ENCODE data around the gene NUDCD2. TPM values are rescaled to one million over a fixed set of nuclear protein-coding genes. Genes with fewer than 3 reads are reported as not detected.
"Not testable (repeated sequence)": the region's sequence is repeated elsewhere in the genome, so short reads cannot be mapped to it uniquely, and the experiment has no call there.

Gene NUDCD2
- total RNA-seq, 2 experiments from 2014 or later = 36.0 to 39.3 TPM

DNA sequence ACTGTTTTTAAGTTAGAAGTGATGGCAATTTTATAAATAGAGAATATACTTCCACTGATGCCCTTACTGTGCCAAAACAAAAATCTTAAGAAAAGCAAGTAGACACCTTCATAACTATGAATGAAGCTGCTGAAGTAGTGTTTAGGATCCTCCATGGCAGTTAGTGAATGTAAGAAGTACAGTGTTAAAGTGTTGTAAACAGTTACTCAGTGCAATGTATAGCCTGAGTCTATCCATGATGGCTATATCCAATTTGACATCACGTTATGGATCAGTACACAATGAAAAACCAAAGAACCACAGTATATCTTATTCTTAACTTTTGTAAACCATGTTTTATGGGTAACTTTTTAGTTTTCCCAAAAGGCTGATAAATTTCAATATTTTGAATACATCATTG, 15.4 kb downstream of the NUDCD2 start:
- no peaks in the 10 kb centered on the region for H3K9me3 Mint-ChIP-seq
- no peak for DNase-seq
- CTCF ChIA-PET = no interaction called here
- H3K4me3 Mint-ChIP-seq = no peak overlapping the region
- no peaks in the 10 kb centered on the region for H3K27me3 Mint-ChIP-seq
- peaks cover 24% of the 10 kb centered on the region for H3K4me1 Mint-ChIP-seq
- peaks cover 70% of the 10 kb centered on the region for H3K36me3 Mint-ChIP-seq (ENCODE audit: low read depth)
- POLR2A ChIA-PET = interaction anchor here (8.7 kb wide), 1 partner anchor 14 kb away, joined by 385 read pairs; the partner anchor contains the start of genes HMMR and NUDCD2
- no peak overlapping the region for H3K27ac Mint-ChIP-seq

DNA sequence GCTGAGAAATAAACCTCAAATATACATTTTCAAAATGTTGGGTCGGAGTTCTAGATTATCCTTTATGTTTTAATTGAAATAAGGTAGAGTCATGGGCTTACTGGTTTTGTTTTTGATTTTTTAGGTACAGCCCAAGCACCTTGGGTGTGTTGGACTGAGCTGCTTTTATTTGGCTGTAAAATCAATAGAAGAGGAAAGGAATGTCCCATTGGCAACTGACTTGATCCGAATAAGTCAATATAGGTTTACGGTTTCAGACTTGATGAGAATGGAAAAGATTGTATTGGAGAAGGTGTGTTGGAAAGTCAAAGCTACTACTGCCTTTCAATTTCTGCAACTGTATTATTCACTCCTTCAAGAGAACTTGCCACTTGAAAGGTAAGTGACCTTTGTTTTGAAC, 18.9 kb downstream of the NUDCD2 start:
- no peak for DNase-seq
- Mint-ChIP-seq H3K27me3 (no peaks in the 10 kb centered on the region), H3K9me3 (no peaks in the 10 kb centered on the region), H3K27ac (no peak overlapping the region), H3K4me1 (peaks cover 49% of the 10 kb centered on the region), H3K4me3 (no peak overlapping the region), H3K36me3 (ENCODE audit: low read depth) (peaks cover 53% of the 10 kb centered on the region)
- ChIA-PET CTCF (interaction anchor here (0.6 to 3.8 kb wide), 3 partner anchors 14 to 42 kb away, joined by 3 to 32 read pairs (median 4); partner anchors contain the start of genes HMMR and NUDCD2), POLR2A (interaction anchor here (1.0 to 8.7 kb wide), 4 partner anchors 9 to 64 kb away, joined by 3 to 385 read pairs (median 8); partner anchors contain the start of genes HMMR, MAT2B and NUDCD2)

DNA sequence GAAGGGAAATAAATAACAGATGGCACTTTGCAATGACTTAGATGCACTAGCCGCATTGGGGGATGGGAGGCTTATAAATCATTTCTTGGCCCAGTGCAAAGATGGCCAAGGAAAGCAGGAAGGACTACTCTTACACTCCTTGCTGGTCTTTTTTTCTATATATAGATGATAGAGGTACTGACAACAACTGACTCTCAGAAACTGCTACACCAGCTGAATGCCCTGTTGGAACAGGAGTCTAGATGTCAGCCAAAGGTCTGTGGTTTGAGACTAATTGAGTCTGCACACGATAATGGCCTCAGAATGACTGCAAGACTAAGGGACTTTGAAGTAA, 20.8 kb downstream of the NUDCD2 start:
- H3K4me1 Mint-ChIP-seq = peaks cover 48% of the 10 kb centered on the region
- peaks cover 44% of the 10 kb centered on the region for H3K36me3 Mint-ChIP-seq (ENCODE audit: low read depth)
- peak overlapping the region; percentile 86 for H3K4me3 Mint-ChIP-seq
- peak overlapping the region; percentile 76 for H3K27ac Mint-ChIP-seq
- ChIA-PET POLR2A (interaction anchor here (2.8 to 8.7 kb wide), 4 partner anchors 11 to 70 kb away, joined by 13 to 385 read pairs (median 22); partner anchors contain the start of genes HMMR, MAT2B and NUDCD2), CTCF (interaction anchor here (3.8 kb wide), 1 partner anchor 21 kb away, joined by 32 read pairs; the partner anchor contains the start of genes HMMR and NUDCD2)
- H3K27me3 Mint-ChIP-seq = peaks cover 2% of the 10 kb centered on the region
- DNase-seq = no peak
- no peaks in the 10 kb centered on the region for H3K9me3 Mint-ChIP-seq

DNA sequence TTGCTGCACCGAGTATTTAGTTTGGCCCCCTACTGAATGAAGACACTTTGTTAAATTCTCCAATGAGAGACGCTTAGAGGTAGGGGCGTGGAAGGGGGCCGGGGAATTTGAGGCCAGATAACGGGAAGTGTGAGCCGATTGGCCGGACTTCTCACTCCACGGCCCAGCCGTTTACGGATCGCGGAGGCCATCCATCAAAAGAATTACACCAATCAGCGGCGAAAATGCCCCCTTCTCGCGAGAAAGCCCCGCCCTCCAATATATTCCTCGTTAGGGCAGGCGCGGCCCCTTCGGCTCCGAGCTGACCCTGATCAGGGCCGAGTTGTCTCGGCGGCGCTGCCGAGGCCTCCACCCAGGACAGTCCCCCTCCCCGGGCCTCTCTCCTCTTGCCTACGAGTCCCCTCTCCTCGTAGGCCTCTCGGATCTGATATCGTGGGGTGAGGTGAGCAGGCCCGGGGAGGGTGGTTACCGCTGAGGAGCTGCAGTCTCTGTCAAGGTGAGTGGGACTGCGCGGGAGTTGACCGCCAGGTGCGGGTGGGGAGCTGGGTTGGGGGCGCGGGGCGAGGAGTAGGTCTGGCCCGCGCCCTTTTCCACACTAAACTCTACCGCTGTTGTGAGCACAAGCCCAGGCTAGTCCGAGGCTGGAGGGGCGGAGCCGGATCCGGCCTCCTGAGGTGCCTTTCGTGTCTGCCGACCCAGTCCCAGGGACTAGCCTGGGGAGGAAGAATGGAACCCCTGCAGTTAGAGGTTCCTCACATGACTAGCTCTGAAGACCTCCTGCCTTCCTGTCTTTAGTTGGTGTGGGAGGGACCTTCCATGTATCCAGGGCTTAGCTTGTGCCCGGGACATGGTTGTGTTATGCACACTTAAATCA, 22.4 kb downstream of the NUDCD2 start, which contains the start of gene CCNG1:
CCNG1 (plus strand) TSS at position 287 of the 874 bp plus-strand sequence. CDS start 1,662 bp downstream, outside the sequence.
- Mint-ChIP-seq H3K4me3 (peak within 1 kb of the TSS; percentile 86), H3K9me3 (no peaks in the 10 kb centered on the region), H3K27me3 (peaks cover 5% of the 10 kb centered on the region), H3K27ac (peak within 1 kb of the TSS; percentile 76), H3K36me3 (ENCODE audit: low read depth) (peaks cover 38% of the 10 kb centered on the region), H3K4me1 (peaks cover 47% of the 10 kb centered on the region)
- ChIA-PET CTCF (interaction anchor here (0.6 to 3.8 kb wide), 6 partner anchors 19 to 35 kb away, joined by 3 to 32 read pairs (median 3); partner anchors contain the start of genes HMMR and NUDCD2), POLR2A (interaction anchor here (0.8 to 8.7 kb wide), 14 partner anchors 10 to 74 kb away, joined by 3 to 385 read pairs (median 4); partner anchors contain the start of genes HMMR, MAT2B and NUDCD2)
- DNase-seq = peak; percentile 93

DNA sequence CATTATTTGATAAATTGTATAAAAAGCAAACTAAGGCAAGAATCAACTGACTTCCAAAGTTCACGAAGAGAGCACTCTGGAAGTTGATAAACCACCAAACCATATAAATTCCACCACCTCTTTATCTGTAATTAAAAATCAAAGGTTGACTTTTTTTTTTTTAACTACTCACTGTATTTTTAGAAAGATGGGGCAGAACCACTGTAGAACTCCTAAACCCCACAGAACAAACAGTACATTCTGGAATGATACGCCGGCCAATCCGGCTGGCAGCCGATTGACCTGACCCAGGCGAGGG, 22.9 kb downstream of the NUDCD2 start:
- POLR2A ChIA-PET = interaction anchor here (1.0 to 8.7 kb wide), 6 partner anchors 21 to 72 kb away, joined by 3 to 385 read pairs (median 14); partner anchors contain the start of genes HMMR, MAT2B and NUDCD2
- Mint-ChIP-seq H3K4me1 (peaks cover 44% of the 10 kb centered on the region), H3K9me3 (no peaks in the 10 kb centered on the region)

DNA sequence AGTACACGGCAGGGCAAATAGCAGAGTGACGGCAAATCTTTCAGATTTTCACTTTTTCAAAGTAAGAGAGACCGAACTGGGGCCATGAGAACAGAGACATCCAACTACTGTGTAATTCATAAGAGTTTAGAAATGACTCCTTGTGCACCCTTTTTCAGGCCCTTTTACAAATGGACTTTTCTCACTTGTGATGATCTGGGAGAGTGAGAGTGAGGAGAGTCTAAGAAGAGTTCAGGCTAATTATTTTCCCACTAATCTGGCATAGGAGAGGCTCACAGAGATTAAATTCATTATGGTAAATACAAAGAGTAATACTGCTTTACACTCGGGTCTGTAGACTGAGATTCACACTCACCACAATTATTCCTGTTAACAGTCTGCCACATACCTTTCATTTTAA, 23.4 kb downstream of the NUDCD2 start:
- no peak for DNase-seq
- Mint-ChIP-seq H3K4me3 (peak overlapping the region; percentile 86), H3K4me1 (peaks cover 44% of the 10 kb centered on the region), H3K36me3 (ENCODE audit: low read depth) (peaks cover 31% of the 10 kb centered on the region), H3K27me3 (peaks cover 13% of the 10 kb centered on the region), H3K9me3 (no peaks in the 10 kb centered on the region), H3K27ac (peak overlapping the region; percentile 76)
- CTCF ChIA-PET = no interaction called here
- POLR2A ChIA-PET = interaction anchor here (0.8 to 1.7 kb wide), 2 partner anchors 24 to 25 kb away, joined by 3 to 6 read pairs; partner anchors contain the start of genes HMMR and NUDCD2

More for the DNA sequence above, 22.9 kb downstream of the NUDCD2 start:
- CTCF ChIA-PET = interaction anchor here (3.8 kb wide), 1 partner anchor 23 kb away, joined by 32 read pairs; the partner anchor contains the start of genes HMMR and NUDCD2
- Mint-ChIP-seq H3K27ac (peak overlapping the region; percentile 76), H3K4me3 (peak overlapping the region; percentile 86), H3K36me3 (ENCODE audit: low read depth) (peaks cover 32% of the 10 kb centered on the region), H3K27me3 (peaks cover 9% of the 10 kb centered on the region)
- no peak for DNase-seq

DNA sequence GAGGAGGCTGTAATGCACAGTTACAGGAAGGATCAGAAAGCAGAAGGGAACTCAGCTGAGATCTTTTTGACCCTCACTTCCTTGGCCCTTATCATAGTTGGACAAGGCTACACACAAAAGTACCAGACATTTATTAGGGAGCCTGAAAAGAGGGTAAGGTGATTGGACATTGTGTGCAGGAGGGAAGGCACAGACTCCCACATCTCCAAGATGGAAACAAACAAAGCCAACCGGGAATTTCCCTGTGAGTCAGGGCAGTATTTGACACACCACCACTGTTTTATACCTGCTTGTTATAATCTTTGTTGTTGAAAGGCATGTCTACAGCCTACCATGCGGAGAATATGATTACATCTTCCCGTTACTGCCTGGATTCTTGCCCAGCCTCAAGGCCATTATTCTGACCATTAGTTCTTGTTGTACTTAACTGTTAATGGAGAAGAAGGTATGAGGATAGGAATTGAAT, 25.5 kb downstream of the NUDCD2 start:
- POLR2A ChIA-PET = interaction anchor here (1.4 kb wide), 1 partner anchor 26 kb away, joined by 6 read pairs; the partner anchor contains the start of genes HMMR and NUDCD2
- Mint-ChIP-seq H3K9me3 (no peaks in the 10 kb centered on the region), H3K27me3 (peaks cover 13% of the 10 kb centered on the region), H3K36me3 (ENCODE audit: low read depth) (peaks cover 14% of the 10 kb centered on the region), H3K4me3 (no peak overlapping the region), H3K4me1 (peaks cover 28% of the 10 kb centered on the region), H3K27ac (no peak overlapping the region)
- DNase-seq = no peak
- CTCF ChIA-PET = no interaction called here

DNA sequence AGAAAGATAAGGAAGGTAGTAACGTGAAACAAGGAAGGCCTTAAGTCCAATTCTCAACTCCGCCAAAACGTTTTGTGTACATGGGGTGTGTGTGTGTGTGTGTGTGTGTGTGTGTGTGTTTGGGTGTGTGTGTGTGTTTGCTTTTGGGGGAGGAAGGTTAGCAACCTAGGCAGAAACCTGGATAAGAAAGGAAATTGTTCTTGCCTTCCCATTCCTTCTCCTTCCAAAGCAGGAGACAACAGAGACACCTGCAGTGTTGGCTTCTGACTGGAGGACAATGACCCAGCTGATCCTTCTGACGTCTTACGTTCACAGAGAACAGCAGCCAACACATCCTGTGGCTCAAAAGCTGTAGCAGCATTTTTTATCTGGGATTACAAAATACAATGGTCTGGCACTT, 26.6 kb downstream of the NUDCD2 start:
- Mint-ChIP-seq H3K4me1 (peaks cover 16% of the 10 kb centered on the region), H3K4me3 (no peak overlapping the region)

DNA sequence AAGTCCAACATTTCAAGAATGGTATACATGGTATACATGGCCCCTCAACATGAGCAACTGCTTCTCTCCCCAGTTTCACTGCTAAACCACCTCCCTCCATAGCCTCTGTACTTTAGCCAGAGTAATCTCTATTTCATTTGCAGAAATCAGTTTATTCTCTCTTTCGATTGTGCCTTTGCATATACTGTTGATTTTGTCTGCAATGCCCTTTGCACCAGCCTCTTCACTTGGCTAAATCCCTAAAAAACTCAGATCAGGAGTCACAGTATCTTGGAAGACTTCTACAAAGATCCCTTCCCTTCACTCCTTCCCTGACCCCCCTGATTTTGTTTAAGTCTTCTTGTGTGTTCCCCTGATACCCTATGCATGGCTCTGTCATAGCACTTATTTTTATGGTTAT, 27.4 kb downstream of the NUDCD2 start:
- no peak overlapping the region for H3K4me3 Mint-ChIP-seq

More for the DNA sequence above, 26.6 kb downstream of the NUDCD2 start:
- Mint-ChIP-seq H3K36me3 (ENCODE audit: low read depth) (peaks cover 4% of the 10 kb centered on the region), H3K27ac (no peak overlapping the region), H3K9me3 (no peaks in the 10 kb centered on the region), H3K27me3 (peaks cover 14% of the 10 kb centered on the region)
- POLR2A ChIA-PET = interaction anchor here (1.4 kb wide), 1 partner anchor 27 kb away, joined by 6 read pairs; the partner anchor contains the start of genes HMMR and NUDCD2
- CTCF ChIA-PET = interaction anchor here (0.6 kb wide), 1 partner anchor 21 kb away, joined by 3 read pairs; no protein-coding TSS in a partner anchor
- no peak for DNase-seq

DNA sequence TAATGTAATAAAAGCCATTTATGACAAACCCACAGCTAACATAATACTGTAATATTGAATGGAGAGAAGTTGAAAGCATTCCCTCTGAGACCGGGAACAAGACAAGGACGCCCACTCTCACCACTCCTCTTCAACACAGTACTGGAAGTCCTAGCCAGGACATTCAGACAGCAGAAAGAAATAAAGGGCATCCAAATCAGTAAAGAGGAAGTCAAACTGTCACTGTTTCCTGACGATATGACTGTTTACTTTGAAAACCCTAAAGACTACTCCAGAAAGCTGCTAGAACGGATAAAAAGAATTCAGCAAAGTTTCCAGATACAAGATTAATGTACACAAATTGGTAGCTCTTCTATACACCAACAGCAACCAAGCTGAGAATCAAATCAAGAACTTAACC, 33.8 kb downstream of the NUDCD2 start:
- H3K27me3 Mint-ChIP-seq; H3K4me3 Mint-ChIP-seq; CTCF ChIA-PET; H3K27ac Mint-ChIP-seq; H3K36me3 Mint-ChIP-seq (ENCODE audit: low read depth); DNase-seq; H3K4me1 Mint-ChIP-seq; POLR2A ChIA-PET; H3K9me3 Mint-ChIP-seq: not testable (repeated sequence)

More for the DNA sequence above, 27.4 kb downstream of the NUDCD2 start:
- Mint-ChIP-seq H3K27me3 (peaks cover 18% of the 10 kb centered on the region), H3K4me1 (peaks cover 13% of the 10 kb centered on the region), H3K27ac (no peak overlapping the region), H3K36me3 (ENCODE audit: low read depth) (no peaks in the 10 kb centered on the region), H3K9me3 (no peaks in the 10 kb centered on the region)
- no peak for DNase-seq
- ChIA-PET POLR2A (no interaction called here), CTCF (no interaction called here)

DNA sequence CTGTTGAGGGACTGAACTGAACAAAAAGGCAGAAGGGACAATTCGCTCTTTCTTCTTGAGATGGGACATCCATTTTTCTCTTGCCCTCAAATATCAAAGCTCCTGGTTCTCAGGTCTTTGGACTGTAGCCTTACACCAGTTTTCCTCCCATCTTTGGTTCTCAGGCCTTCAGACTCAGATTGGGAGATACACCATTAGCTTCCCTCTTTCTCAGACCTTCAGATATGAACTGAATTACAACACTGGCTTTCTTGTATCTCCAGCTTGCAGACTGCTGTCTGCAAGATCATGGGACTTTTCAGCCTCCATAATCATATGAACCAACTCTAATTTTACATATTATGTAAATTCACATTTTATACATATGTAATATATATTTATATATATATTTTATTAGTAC, 35.1 kb downstream of the NUDCD2 start:
- peaks cover 6% of the 10 kb centered on the region for H3K4me1 Mint-ChIP-seq
- H3K27ac Mint-ChIP-seq = no peak overlapping the region
- no peaks in the 10 kb centered on the region for H3K36me3 Mint-ChIP-seq (ENCODE audit: low read depth)
- no peak for DNase-seq
- no peak overlapping the region for H3K4me3 Mint-ChIP-seq
- POLR2A ChIA-PET = interaction anchor here (1.0 kb wide), 1 partner anchor 16 kb away, joined by 3 read pairs; no protein-coding TSS in a partner anchor
- H3K27me3 Mint-ChIP-seq = peaks cover 9% of the 10 kb centered on the region
- CTCF ChIA-PET = interaction anchor here (1.4 kb wide), 1 partner anchor 16 kb away, joined by 7 read pairs; no protein-coding TSS in a partner anchor
- H3K9me3 Mint-ChIP-seq = no peaks in the 10 kb centered on the region

DNA sequence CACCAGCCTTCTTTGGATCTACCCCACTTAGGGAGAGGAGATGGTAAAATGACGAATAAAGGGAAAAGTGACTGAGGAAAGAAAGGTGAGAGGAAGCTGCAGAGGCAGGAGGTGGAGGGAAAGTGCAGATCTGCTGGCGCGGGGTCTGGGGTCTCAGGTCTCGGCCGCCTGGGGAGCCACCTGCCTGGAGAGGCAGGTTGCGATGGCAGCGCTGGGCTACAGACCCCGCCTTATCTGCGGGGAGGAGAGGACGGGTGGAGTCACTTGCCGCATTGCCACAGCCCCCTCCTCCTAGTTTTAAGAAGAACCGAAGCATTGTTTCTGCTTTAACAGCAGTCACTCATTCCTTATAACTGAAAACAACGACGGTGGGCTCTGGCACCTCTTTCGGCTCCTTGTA, 44.2 kb downstream of the NUDCD2 start:
- DNase-seq; H3K4me1 Mint-ChIP-seq; CTCF ChIA-PET; H3K9me3 Mint-ChIP-seq; H3K36me3 Mint-ChIP-seq (ENCODE audit: low read depth); POLR2A ChIA-PET; H3K27ac Mint-ChIP-seq; H3K4me3 Mint-ChIP-seq: not testable (repeated sequence)
- peaks cover 20% of the 10 kb centered on the region for H3K27me3 Mint-ChIP-seq

DNA sequence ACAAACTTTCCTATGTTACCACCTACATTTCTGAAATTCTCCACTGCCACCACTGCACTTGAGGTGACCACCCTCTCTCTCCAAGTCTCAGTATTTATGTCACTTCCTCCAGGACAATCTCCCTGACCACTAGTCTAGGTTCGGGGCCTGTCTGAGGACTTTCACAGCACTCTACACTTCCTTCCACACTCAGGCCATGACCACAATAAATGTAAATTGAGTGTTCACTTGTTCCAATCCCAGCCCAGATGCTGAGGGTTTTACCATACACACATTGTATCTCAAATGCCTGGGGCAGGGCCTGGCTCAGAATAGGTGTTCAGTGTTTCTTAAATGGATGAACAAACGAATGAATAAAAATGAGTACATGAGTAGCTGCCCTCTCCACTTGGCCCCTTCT, 49.4 kb downstream of the NUDCD2 start:
- Mint-ChIP-seq H3K27ac (no peak overlapping the region), H3K4me3 (no peak overlapping the region), H3K9me3 (no peaks in the 10 kb centered on the region), H3K36me3 (ENCODE audit: low read depth) (no peaks in the 10 kb centered on the region), H3K4me1 (peaks cover 5% of the 10 kb centered on the region), H3K27me3 (peaks cover 13% of the 10 kb centered on the region)
- no peak for DNase-seq
- ChIA-PET POLR2A (no interaction called here), CTCF (no interaction called here)

Measured in activated CD4-positive, alpha-beta memory T cell treated with anti-CD3 and anti-CD28 coated beads, Interleukin-2, amount 10 ng/mL, durations not matched to agents 7 days and 5 days (primary cell).